K562 (cell line): ENCODE data around the gene IRF1. TPM values are rescaled to one million over a fixed set of nuclear protein-coding genes. Genes with fewer than 3 reads are reported as not detected.
A peak's percentile ranks its signal among the peaks of the same experiment; 100 is the strongest.

Experiments used
- CREBBP ChIP-seq: IDR thresholded peaks from one replicate; pipeline ENCODE4 v1.6.1; 2012; ENCODE audit warnings: low read depth, mild to moderate bottlenecking, control low read depth, inconsistent platforms, low read length
- GABPA ChIP-seq: fragments of 200-800 bp; sonication (Bioruptor generic); conservative IDR thresholded peaks from 2 replicates; pipeline ENCODE4 v1.6.1; 2016; ENCODE audit warnings: low read depth, missing genetic modification characterization, missing compliant biosample characterization
- KAT7 ChIP-seq: sonication (generic); formaldehyde crosslinking; IDR thresholded peaks from 2 replicates; pipeline ENCODE4 v1.8.0; 2022; ENCODE audit warnings: missing genetic modification reagents, mild to moderate bottlenecking, borderline replicate concordance
- PCBP2 ChIP-seq: fragments of 200-400 bp; formaldehyde crosslinking; IDR thresholded peaks from 2 replicates; pipeline ENCODE4 v1.6.1; 2018; ENCODE audit warnings: low read length, low read depth, mild to moderate bottlenecking, moderate library complexity; ENCODE audit not compliant: poor library complexity, severe bottlenecking
- PTBP1 ChIP-seq: fragments of 200-400 bp; formaldehyde crosslinking; IDR thresholded peaks from 2 replicates; pipeline ENCODE4 v1.6.1; 2017; ENCODE audit warnings: low read depth, low read length
- RERE ChIP-seq: sonication (generic); formaldehyde crosslinking; IDR thresholded peaks from 2 replicates; pipeline ENCODE4 v1.8.0; 2023; ENCODE audit warnings: missing genetic modification reagents, mild to moderate bottlenecking, borderline replicate concordance
- RFX1 ChIP-seq: fragments of 450-650 bp; IDR thresholded peaks from 2 replicates; pipeline ENCODE4 v1.6.1; 2016; ENCODE audit warnings: mild to moderate bottlenecking, moderate library complexity
- STAT6 ChIP-seq: sonication (generic); formaldehyde crosslinking; IDR thresholded peaks from 2 replicates; pipeline ENCODE4 v1.8.1; 2023; ENCODE audit warnings: mild to moderate bottlenecking, missing genetic modification reagents
- TBL1XR1 ChIP-seq, 2 experiments: IDR thresholded peaks; 2 replicates each; pipeline ENCODE4 v1.6.1; 2012; ENCODE audit warnings: improper control_type of control experiment in 2 of 2, low read length in 2 of 2, mild to moderate bottlenecking in 1 of 2
- polyA plus RNA-seq, 8 experiments: library from polyadenylated mRNA; depleted of rRNA in 4 of 8; stranded (reverse) in 5 of 8; unstranded in 3 of 8; fragments of >200 nt; fragmentation: Nextera tagmentation in 2 of 8; fragmentation: Illumina TruSeq in 1 of 8; extraction: Ambion mirVana in 2 of 8; extraction: Trizol in 1 of 8; gene quantifications; 2 replicates each; pipeline versions ENCODE4 v1.2.1 to v1.2.3, GENCODE V29; 2011 to 2014; ENCODE audit warnings: inconsistent platforms in 1 of 8, missing spikeins in 1 of 8
- total RNA-seq, 7 experiments: library from RNA; depleted of rRNA in 6 of 7; stranded (reverse); fragments of >200 nt in 6 of 7; fragmentation: Illumina TruSeq in 2 of 7; extraction: Trizol in 2 of 7; gene quantifications; 2 replicates each; pipeline versions ENCODE4 v1.2.1 to v1.2.3, GENCODE V29; 2011 to 2021; ENCODE audit warnings: low replicate concordance in 1 of 7
- TF ChIP-seq, protein P1 (sequence below): sonication (generic); formaldehyde crosslinking; IDR thresholded peaks from 2 replicates; pipeline ENCODE4 v1.8.1; 2022; ENCODE audit warnings: missing genetic modification reagents
- TF ChIP-seq, protein P2 (sequence below): fragments of 450-650 bp; IDR thresholded peaks from 2 replicates; pipeline ENCODE4 v1.6.1; 2018; ENCODE audit not compliant: partially characterized antibody

The IRF1 gene
- total and polyA plus RNA-seq, 9 of the 15 experiments (the other 6 are each of a cell fraction or from before 2014, with no cell fraction given): 1.1 to 12.3 (median 5.9) TPM

DNA sequence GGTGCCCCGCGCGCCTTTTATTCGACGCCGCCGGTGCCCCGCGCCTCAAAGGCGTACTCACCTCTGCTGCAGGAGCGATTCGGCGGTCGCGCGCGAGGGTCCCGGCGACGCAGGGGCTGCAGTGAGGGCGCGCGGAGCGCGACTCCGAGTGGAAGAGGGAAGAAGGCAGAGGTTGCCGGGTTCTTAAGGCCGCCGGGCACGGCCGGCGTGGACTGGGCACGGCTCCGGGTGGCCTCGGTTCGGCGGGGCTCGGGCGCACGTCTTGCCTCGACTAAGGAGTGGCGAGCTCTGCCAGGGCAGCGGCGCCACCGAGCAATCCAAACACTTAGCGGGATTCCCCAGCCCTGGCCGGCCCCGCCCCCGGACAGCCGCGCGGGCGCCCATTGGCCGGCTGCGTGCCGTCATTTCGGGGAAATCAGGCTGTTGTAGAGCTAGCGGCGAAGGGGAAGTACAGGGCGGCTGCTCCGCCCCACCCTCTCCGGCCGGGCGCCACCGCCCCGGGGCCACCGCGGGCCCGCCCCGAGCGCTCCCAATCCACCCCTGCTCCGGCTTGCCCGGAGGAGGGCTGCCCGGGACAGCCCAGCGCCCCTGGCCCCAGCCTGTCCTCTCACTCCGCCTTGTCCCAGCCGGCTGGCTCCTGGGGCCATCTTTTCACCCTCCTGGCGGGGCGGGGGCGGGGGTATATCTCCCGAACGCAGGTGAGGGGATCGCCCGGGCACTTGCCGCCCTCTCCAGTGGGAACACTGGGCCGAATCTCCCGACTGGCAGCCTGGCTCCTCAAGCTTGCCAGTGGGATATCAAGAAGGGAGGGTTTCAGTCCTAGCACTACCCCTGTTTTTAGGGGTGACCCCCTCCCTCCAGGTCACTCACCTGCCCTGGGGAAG, at the start of gene IRF1 (continued):
- TF ChIP-seq KAT7 (CRISPR knock-in tag) (peak; percentile 70; the same call in 1 of the 2 replicates), PTBP1 (no peak), RFX1 (no peak), TBL1XR1 (IDR thresholded peaks at IDR 0.05; ENCODE audit: low read length in 2 of 2) (peak in 1 of 2 experiments; percentile 51; a peak in 1 of 4 replicates), CREBBP (no peak), RERE (CRISPR knock-in tag) (no peak), PCBP2 (no peak), GABPA (tag) (peak; percentile 55), STAT6 (CRISPR knock-in tag) (0 out of 2 replicates have a peak, but pooled peaks have one; percentile 37)
- TF ChIP-seq, protein P1, sequence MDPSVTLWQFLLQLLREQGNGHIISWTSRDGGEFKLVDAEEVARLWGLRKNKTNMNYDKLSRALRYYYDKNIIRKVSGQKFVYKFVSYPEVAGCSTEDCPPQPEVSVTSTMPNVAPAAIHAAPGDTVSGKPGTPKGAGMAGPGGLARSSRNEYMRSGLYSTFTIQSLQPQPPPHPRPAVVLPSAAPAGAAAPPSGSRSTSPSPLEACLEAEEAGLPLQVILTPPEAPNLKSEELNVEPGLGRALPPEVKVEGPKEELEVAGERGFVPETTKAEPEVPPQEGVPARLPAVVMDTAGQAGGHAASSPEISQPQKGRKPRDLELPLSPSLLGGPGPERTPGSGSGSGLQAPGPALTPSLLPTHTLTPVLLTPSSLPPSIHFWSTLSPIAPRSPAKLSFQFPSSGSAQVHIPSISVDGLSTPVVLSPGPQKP (CRISPR knock-in tag): no peak
- TF ChIP-seq, protein P2, sequence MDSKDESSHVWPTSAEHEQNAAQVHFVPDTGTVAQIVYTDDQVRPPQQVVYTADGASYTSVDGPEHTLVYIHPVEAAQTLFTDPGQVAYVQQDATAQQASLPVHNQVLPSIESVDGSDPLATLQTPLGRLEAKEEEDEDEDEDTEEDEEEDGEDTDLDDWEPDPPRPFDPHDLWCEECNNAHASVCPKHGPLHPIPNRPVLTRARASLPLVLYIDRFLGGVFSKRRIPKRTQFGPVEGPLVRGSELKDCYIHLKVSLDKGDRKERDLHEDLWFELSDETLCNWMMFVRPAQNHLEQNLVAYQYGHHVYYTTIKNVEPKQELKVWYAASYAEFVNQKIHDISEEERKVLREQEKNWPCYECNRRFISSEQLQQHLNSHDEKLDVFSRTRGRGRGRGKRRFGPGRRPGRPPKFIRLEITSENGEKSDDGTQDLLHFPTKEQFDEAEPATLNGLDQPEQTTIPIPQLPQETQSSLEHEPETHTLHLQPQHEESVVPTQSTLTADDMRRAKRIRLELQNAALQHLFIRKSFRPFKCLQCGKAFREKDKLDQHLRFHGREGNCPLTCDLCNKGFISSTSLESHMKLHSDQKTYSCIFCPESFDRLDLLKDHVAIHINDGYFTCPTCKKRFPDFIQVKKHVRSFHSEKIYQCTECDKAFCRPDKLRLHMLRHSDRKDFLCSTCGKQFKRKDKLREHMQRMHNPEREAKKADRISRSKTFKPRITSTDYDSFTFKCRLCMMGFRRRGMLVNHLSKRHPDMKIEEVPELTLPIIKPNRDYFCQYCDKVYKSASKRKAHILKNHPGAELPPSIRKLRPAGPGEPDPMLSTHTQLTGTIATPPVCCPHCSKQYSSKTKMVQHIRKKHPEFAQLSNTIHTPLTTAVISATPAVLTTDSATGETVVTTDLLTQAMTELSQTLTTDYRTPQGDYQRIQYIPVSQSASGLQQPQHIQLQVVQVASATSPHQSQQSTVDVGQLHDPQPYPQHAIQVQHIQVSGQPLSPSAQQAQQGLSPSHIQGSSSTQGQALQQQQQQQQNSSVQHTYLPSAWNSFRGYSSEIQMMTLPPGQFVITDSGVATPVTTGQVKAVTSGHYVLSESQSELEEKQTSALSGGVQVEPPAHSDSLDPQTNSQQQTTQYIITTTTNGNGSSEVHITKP: no peak
